DOHH2 (cell line): ENCODE results near the gene ITGB4.

Source experiments
- EZH2phosphoT487 ChIP-seq: fragments of 200-600 bp; sonication (generic); IDR thresholded peaks from 2 replicates; pipeline ENCODE4 v1.6.1; 2017; ENCODE audit warnings: borderline replicate concordance, mild to moderate bottlenecking, antibody characterized with exemption, low read length, moderate library complexity, mixed read lengths
- TF ChIP-seq, protein P1 (sequence below): fragments of 200-600 bp; sonication (generic); IDR thresholded peaks from one replicate; pipeline ENCODE4 v1.5.1; 2014; ENCODE audit warnings: antibody characterized with exemption, mild to moderate bottlenecking, low read depth, low read length; ENCODE audit not compliant: poor library complexity, severe bottlenecking

DNA sequence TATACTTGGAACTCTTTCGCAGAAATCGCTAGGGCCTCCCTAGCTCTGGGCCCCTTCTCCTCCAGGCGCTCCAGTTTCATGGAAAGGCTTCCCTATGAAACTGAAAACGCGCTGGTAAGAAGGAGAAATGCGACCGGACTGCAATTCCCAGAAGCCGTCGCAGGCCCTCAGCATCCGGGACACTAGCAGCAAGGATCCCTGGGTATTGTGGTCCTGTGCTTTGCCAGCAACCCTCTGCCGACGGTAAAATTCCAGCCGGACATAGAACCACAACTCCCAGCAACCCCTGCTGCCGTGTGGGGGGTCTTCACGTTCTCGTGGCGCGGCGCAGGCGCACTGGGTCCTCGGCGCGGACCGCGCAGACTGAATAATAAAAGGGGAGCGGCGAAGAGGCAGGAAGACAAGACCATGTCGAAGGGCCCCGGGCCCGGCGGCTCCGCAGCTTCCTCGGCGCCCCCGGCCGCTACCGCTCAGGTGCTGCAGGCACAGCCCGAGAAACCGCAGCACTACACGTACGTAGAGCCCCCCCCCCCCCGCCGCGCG is 63.3 kb downstream of the ITGB4 start, which contains the start of gene UNK:
- TF ChIP-seq, protein P1, sequence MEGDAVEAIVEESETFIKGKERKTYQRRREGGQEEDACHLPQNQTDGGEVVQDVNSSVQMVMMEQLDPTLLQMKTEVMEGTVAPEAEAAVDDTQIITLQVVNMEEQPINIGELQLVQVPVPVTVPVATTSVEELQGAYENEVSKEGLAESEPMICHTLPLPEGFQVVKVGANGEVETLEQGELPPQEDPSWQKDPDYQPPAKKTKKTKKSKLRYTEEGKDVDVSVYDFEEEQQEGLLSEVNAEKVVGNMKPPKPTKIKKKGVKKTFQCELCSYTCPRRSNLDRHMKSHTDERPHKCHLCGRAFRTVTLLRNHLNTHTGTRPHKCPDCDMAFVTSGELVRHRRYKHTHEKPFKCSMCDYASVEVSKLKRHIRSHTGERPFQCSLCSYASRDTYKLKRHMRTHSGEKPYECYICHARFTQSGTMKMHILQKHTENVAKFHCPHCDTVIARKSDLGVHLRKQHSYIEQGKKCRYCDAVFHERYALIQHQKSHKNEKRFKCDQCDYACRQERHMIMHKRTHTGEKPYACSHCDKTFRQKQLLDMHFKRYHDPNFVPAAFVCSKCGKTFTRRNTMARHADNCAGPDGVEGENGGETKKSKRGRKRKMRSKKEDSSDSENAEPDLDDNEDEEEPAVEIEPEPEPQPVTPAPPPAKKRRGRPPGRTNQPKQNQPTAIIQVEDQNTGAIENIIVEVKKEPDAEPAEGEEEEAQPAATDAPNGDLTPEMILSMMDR, result no peak
- no peak for TF ChIP-seq EZH2phosphoT487
